Occipital lobe (tissue), 2 donors: ENCODE results near the gene EVA1A. TPM values are rescaled to one million over a fixed set of nuclear protein-coding genes. Genes with fewer than 3 reads are reported as not detected.

ENCODE experiments used
- DNase-seq: peaks from one replicate; lab custom pipeline; 2025; lab: John Stamatoyannopoulos, UW
- total RNA-seq: library from RNA; depleted of rRNA; stranded (reverse); fragments of >200 nt; gene quantifications from one replicate; pipeline ENCODE4 v1.2.3, GENCODE V29; 2014

EVA1A gene
- total RNA-seq, 1 donor from 2014 or later, result 1.1 TPM

DNA sequence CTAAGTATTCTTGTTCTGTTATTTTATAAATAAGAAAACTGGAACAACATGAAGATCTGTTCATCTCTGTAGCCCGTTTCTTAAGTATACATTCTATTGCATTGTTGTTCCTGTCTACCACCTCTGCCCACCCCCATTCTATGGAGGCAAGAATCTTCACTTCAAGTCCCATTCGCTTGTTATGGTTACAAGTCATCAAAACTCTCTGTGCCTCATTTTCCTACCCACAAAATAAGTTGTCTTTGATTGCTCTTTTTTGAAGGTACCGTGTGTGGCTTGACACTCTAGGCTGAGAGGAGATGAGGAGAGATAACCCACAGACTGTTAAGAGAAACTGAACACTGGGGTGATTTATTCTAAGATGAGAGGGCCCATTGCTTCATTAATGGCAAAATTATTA, 2.9 kb upstream of the EVA1A start:
- DNase-seq, result no peak

- DNase-seq, result no peak
Observed at GRCh38 chr2:75562513-75562864, 1.8 kb upstream of the EVA1A start.

- DNase-seq, result no peak
Observed at GRCh38 chr2:75561566-75562512, 1.1 kb upstream of the EVA1A start.

GRCh38 chr2:75560022-75560767, 544 bp downstream of the EVA1A start:
- no peak for DNase-seq

DNA sequence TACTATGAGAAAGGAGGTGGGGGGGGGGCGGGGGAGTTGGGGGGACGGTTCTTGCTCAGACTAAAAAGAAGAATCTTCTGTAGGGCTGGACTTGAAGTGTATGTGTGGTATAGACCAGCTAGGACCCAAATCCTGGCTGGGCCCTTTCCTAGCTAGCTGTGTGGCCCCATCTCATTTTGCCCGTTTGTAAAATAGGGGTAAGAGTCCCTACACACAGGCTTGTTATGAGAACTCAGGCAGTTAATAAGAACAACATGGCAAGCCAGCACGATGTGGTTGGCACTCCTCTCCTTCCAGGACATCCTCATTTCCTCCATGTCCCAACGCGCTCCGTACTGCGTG, 1.1 kb downstream of the EVA1A start:
- DNase-seq, result no peak

DNA sequence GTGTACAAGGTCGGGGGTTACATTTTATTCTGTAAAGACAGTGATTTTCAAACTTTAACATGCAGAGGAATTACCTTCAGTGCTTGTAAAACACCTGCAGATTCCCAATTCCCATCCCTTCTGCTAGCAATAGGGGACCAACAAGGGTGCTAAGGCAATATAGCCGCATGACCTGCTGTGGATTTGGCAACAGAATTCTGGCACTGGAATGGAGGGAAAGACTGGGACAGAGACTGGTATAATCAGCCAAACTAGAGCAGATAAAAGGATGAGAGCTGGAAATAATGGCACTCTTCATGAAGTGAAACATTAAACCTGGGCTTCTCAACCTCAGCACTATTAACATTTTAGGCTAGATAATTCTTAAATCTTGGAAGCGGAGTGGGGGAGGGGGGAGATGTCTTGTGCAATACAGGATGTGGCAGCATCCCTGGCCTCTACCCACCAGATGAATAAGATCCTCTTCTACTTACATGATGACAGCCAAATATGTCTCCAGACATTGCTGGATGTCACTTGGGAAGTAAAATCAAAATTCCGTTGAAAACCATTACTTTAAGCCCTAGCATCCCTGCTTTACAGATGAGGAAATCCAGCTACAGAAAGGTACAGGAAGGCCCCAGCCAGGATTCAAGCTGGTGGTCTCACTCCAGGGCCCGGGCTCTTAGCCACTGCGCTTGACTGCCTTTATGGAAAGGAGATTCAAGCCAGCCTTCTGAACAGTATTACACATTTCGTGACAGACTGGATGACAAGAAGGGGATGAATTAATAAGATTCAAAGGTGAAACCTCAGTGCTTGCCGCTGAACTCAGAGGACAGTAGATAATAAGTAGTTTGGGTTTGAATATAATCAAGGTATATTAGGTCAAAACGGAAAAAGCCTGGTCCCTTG, 1.7 kb downstream of the EVA1A start:
- DNase-seq, result no peak

DNA sequence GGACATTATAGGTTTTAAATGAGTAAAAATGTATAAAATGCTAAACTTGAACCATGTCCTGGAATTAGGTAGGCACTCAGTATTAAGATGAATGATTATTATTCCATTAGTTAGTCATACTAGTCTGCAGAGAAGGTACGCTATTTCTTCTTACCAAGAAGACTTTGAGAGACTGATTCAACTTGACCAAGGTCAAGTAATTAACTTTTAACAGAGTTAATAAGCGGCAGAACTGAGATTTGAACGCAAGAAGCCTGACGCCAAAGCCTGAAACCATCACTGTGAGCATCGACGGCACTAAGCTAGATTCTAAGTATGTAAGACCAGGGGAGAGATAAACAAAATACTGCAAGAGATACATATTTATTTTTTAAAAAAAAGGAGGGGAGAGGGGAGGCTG, 2.6 kb downstream of the EVA1A start:
- DNase-seq, result no peak

GRCh38 chr2:75557474-75558133, 3.1 kb downstream of the EVA1A start:
- DNase-seq, result no peak

DNA sequence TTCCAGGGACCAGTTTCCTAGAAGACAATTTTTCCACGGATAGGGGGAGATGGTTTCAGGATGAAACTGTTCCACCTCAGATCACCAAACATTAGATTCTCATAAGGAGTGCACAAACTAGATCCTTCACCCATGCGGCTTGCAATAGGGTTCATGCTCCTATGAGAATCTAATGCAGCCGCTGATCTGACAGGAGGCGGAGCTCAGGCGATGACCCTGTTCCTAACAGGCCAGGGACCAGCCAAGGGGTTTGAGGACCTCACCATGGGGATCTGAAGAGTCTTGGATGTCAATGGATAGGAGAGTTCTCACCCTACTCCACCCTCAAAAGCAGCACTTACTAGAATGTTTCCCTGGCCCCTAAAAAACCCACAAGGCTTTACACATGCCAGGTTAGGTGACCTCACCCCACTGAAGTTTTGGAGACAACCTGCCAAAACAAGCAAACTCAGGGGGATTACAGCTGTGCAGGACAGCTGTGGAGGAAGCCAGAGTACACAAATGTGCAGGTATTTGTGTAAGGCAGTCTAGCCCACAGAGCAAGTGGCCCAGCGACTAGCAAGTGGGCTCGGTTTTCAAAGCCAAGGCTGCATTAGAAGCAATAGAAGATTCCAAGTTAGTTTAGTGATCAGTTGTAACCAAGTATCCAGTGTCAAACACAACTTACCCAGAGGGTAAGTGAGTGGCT, 3.9 kb downstream of the EVA1A start:
- DNase-seq, result no peak

GRCh38 chr2:75555701-75556100, 5.0 kb downstream of the EVA1A start:
- no peak for DNase-seq

- DNase-seq, result no peak
Observed at GRCh38 chr2:75553935-75554531, 6.7 kb downstream of the EVA1A start.

DNA sequence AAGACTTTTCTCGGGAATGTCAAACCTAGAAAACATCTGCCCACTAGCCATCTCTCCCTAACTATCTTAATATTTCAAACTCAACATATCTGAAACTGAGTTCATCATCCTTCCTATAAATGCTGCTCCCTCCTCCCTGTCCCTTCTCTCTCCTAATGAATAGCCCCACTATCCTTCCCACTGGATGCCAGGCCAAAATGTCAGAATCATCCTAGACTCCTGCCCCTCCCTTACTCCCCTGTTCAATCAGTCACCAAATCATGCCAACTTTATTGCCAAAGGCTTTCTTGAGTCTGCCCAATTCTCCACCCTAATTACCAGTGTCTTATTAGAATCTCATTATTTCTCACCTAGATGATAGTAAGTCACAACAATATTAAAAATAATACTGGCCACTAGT, 8.5 kb downstream of the EVA1A start:
- DNase-seq, result no peak

- DNase-seq, result no peak
Observed at GRCh38 chr2:75551434-75551833, 9.3 kb downstream of the EVA1A start.

- no peak for DNase-seq
Observed at GRCh38 chr2:75549401-75550253, 11.1 kb downstream of the EVA1A start.

GRCh38 chr2:75548036-75548573, 12.6 kb downstream of the EVA1A start:
- no peak for DNase-seq

GRCh38 chr2:75547345-75548035, 13.2 kb downstream of the EVA1A start:
- no peak for DNase-seq

GRCh38 chr2:75545922-75546321, 14.8 kb downstream of the EVA1A start:
- no peak for DNase-seq

DNA sequence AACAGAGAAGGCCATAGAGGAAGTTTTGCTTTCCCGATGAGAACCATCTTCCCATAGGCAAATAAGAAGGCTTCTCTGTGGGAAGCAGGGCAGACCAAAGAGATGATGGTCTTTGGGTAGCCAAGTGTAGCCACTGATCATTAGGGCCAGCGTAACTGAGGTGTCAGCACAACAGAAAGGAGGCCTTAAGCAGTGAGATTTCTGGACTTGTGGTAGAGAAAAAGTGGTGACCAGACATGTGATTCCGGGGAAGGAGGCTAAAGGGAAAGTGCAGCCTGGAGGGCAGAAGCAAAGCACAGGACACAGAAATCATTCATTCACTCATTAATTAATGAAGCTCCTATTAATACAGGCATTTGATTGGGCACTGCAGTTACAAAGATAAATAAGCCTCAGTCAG, 15.4 kb downstream of the EVA1A start:
- no peak for DNase-seq
